Measurements from ENCODE around the gene MED25.

The MED25 gene

GRCh38 chr19:49786376-49786820, 31.7 kb upstream of the MED25 start:
- no peak for TF ChIP-seq CTCF (IDR thresholded peaks at IDR 0.05; ENCODE audit: insufficient read depth, low read length, missing control alignments)
- CTCF ChIA-PET = interaction anchor here (0.9 to 1.3 kb wide), 3 partner anchors 10 to 105 kb away, joined by 4 to 5 read pairs (median 4); no protein-coding TSS in a partner anchor
- POLR2A ChIA-PET = interaction anchor here (0.5 to 0.8 kb wide), 3 partner anchors 20 to 69 kb away, joined by 3 to 4 read pairs (median 3); partner anchors contain the start of genes AP2A1 and TSKS
- no peak for DNase-seq (ENCODE audit: low read depth, low spot score)
- H3K4me3 ChIP-seq (ENCODE audit: low read depth, low read length) = no peak overlapping the region

DNA sequence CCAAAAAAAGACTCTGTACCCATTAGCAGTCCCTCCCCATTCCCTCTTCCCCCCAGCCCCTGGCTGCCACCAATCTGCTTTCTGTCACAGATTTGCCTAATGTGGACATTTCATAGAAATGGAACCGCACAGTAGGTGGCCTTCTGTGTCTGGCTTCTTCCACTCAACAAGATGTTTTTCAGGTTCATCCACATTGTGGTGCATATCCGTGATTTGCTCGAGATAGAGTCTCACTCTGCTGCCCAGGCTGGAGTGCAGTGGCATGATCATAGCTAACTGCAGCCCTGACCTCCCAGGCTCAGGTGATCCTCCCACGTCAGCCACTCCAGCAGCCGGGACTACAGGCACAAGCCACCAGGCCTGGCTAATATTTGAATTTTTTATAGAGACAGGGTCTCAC, 30.3 kb upstream of the MED25 start:
- no peak for TF ChIP-seq CTCF (IDR thresholded peaks at IDR 0.05; ENCODE audit: insufficient read depth, low read length, missing control alignments)
- POLR2A ChIA-PET = no interaction called here
- CTCF ChIA-PET = no interaction called here
- DNase-seq (ENCODE audit: low read depth, low spot score) = no peak
- no peak overlapping the region for H3K4me3 ChIP-seq (ENCODE audit: low read depth, low read length)

DNA sequence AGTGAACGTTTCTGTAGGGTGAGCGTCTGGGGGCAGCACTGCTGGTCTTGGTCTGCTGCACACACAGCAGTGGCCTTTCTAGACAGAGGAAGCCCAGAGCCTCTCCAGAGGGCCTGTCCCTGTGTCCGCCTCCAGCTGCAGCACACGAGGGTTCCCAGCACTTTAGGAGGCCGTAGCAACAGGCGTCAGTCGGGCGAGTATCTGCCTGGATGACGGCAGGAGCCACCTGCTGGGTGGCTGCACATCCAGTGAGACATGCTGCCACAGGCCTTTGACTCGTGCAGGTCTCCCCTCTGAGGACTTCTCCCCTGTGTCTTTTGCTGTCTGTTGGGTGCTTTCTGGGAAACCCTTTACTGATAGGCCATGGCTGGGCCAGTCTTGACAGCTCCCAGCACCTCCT, 29.2 kb upstream of the MED25 start:
- no peak for TF ChIP-seq CTCF (IDR thresholded peaks at IDR 0.05; ENCODE audit: insufficient read depth, low read length, missing control alignments)
- no peak overlapping the region for H3K4me3 ChIP-seq (ENCODE audit: low read depth, low read length)
- no peak for DNase-seq (ENCODE audit: low read depth, low spot score)
- CTCF ChIA-PET = no interaction called here
- POLR2A ChIA-PET = interaction anchor here (0.7 kb wide), 1 partner anchor 21 kb away, joined by 4 read pairs; no protein-coding TSS in a partner anchor

- no peak overlapping the region for H3K4me3 ChIP-seq (ENCODE audit: low read depth, low read length)
- TF ChIP-seq CTCF (IDR thresholded peaks at IDR 0.05; ENCODE audit: insufficient read depth, low read length, missing control alignments) = no peak
- DNase-seq (ENCODE audit: low read depth, low spot score) = no peak
- CTCF ChIA-PET = no interaction called here
- POLR2A ChIA-PET = no interaction called here
These were observed 27.2 kb upstream of the MED25 start for GRCh38 chr19:49790866-49791265.

GRCh38 chr19:49791776-49792445, 26.2 kb upstream of the MED25 start:
- ChIA-PET POLR2A (no interaction called here), CTCF (no interaction called here)
- no peak overlapping the region for H3K4me3 ChIP-seq (ENCODE audit: low read depth, low read length)
- no peak for DNase-seq (ENCODE audit: low read depth, low spot score)
- no peak for TF ChIP-seq CTCF (IDR thresholded peaks at IDR 0.05; ENCODE audit: insufficient read depth, low read length, missing control alignments)

DNA sequence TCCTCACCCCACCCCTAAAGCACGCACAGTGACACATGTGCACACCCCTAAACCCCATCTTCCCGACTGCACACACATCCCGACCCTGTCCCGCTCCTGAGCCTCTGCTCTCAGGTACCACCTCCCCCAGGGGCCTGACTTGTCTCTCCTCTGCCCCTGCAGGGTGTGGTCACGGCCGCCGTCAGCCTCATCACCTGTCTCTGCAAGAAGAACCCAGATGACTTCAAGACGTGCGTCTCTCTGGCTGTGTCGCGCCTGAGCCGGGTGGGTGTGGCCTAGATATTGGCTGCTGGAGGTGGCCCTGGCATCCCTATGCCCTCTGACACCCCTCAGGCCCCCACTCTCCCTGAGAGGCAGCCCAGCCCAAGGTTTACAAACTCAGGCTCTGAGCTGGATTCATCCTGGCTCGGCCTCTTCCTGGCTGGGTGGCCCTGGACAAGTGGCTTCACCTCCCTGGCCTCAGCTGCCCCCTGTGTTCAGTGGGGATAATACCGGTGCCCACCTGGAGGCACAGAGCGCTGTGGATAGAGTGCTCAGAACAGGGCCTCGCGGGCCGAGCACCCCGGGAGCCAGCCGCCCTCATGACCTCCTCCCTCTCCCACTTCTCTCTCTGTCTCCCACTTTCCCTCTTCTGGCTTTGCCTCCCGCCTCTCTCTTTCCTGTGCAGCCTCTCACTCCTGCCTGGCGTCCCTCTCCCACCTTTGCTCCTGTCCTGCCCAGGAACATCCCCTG, 25.1 kb upstream of the MED25 start:
- no peak overlapping the region for H3K4me3 ChIP-seq (ENCODE audit: low read depth, low read length)
- ChIA-PET POLR2A (no interaction called here), CTCF (no interaction called here)
- no peak for TF ChIP-seq CTCF (IDR thresholded peaks at IDR 0.05; ENCODE audit: insufficient read depth, low read length, missing control alignments)
- no peak for DNase-seq (ENCODE audit: low read depth, low spot score)
